ENCODE data around the gene SUMF2. TPM values are rescaled to one million over a fixed set of nuclear protein-coding genes. Genes with fewer than 3 reads are reported as not detected.
"Not testable (repeated sequence)": the region's sequence is repeated elsewhere in the genome, so short reads cannot be mapped to it uniquely, and the experiment has no call there.

SUMF2 gene
- total RNA-seq, 2 donors from 2014 or later: 90.7 to 103 TPM

DNA sequence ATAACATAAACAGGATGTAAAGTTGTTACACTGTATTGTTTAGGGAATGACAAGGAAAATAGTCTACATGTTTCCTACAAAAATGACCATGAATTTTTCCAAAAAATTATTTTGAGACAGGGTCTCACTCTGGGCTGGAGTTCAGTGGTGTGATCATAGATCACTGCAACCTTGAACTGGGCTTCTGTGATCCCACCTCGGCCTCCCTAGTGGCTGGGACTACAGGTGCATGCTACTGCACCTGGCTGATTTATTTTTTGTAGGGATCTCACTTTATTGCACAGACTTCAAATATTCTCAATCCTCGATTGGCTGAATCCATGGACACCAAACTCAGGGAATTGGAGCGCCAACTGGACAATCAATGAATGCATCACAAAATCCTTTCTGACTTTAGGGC lies 35.6 kb downstream of the SUMF2 start:
- H3K27me3 ChIP-seq: no peaks in the 10 kb centered on the region
- DNase-seq: no peak
- intact Hi-C loops (cut with DNase I): no loop called here
- no peaks in the 10 kb centered on the region for H3K9me3 ChIP-seq
- no peak overlapping the region for H3K9ac ChIP-seq (ENCODE audit: low read depth in 2 of 2, low read length in 2 of 2)
- H3K4me3 ChIP-seq: no peak overlapping the region
- H3K27ac ChIP-seq: no peak overlapping the region
- H3K36me3 ChIP-seq: peaks cover 21% of the 10 kb centered on the region
- TF ChIP-seq, protein P1, sequence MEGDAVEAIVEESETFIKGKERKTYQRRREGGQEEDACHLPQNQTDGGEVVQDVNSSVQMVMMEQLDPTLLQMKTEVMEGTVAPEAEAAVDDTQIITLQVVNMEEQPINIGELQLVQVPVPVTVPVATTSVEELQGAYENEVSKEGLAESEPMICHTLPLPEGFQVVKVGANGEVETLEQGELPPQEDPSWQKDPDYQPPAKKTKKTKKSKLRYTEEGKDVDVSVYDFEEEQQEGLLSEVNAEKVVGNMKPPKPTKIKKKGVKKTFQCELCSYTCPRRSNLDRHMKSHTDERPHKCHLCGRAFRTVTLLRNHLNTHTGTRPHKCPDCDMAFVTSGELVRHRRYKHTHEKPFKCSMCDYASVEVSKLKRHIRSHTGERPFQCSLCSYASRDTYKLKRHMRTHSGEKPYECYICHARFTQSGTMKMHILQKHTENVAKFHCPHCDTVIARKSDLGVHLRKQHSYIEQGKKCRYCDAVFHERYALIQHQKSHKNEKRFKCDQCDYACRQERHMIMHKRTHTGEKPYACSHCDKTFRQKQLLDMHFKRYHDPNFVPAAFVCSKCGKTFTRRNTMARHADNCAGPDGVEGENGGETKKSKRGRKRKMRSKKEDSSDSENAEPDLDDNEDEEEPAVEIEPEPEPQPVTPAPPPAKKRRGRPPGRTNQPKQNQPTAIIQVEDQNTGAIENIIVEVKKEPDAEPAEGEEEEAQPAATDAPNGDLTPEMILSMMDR (IDR thresholded peaks at IDR 0.05): no peak
- no peaks in the 10 kb centered on the region for H3K4me1 ChIP-seq

DNA sequence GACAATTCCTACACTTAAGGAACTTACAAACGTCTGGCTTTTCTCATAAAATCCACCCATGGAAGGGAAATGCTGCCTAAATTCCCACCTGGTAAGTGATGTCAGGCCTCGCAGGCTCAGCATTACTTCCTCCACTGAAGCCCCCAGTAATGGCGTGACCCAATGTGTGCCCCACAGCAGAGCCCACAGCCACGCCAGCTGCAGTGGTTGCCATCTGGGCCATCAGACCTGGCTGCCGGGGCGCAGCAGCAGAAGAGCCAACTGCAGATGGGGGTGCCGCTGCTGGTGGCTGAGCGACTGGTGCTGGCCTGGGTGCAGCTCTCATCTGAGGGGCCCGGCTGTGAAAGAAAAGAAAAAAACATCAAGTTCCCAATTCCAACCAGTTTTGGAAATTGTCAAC lies 40.1 kb downstream of the SUMF2 start:
- DNase-seq; H3K27me3 ChIP-seq; H3K4me3 ChIP-seq; H3K9ac ChIP-seq (ENCODE audit: low read depth in 2 of 2, low read length in 2 of 2); H3K27ac ChIP-seq; intact Hi-C loops (cut with DNase I); H3K9me3 ChIP-seq; H3K4me1 ChIP-seq: not testable (repeated sequence)
- peaks cover 21% of the 10 kb centered on the region for H3K36me3 ChIP-seq

DNA sequence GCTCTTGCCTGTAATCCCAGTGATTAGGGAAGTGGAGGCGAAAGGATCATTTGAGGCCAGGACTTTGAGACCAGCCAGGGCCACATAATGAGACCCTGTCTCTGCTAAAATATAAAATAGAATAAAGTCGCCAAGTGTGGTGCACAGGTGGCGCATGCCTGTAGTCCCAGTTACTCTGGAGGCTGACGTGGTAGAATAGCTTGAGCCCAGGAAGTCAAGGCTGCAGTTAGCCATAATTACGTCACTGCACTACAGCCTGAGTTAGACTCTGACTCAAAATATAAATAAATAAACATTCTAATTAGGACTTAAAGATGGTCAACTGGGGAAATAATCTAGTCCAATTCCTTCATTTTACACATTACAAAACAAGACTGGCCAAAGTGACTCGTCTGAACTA lies 41.4 kb downstream of the SUMF2 start:
- TF ChIP-seq, protein P1 (IDR thresholded peaks at IDR 0.05): no peak
- Histone ChIP-seq H3K27me3 (no peaks in the 10 kb centered on the region), H3K4me1 (no peaks in the 10 kb centered on the region), H3K4me3 (peak overlapping the region; percentile 49), H3K27ac (peak overlapping the region; percentile 90), H3K9ac (ENCODE audit: low read depth in 2 of 2, low read length in 2 of 2) (peak overlapping the region; percentile 85 to 86), H3K9me3 (no peaks in the 10 kb centered on the region), H3K36me3 (peaks cover 21% of the 10 kb centered on the region)
- peak; percentile 36 for DNase-seq
- intact Hi-C loops (cut with DNase I): no loop called here

DNA sequence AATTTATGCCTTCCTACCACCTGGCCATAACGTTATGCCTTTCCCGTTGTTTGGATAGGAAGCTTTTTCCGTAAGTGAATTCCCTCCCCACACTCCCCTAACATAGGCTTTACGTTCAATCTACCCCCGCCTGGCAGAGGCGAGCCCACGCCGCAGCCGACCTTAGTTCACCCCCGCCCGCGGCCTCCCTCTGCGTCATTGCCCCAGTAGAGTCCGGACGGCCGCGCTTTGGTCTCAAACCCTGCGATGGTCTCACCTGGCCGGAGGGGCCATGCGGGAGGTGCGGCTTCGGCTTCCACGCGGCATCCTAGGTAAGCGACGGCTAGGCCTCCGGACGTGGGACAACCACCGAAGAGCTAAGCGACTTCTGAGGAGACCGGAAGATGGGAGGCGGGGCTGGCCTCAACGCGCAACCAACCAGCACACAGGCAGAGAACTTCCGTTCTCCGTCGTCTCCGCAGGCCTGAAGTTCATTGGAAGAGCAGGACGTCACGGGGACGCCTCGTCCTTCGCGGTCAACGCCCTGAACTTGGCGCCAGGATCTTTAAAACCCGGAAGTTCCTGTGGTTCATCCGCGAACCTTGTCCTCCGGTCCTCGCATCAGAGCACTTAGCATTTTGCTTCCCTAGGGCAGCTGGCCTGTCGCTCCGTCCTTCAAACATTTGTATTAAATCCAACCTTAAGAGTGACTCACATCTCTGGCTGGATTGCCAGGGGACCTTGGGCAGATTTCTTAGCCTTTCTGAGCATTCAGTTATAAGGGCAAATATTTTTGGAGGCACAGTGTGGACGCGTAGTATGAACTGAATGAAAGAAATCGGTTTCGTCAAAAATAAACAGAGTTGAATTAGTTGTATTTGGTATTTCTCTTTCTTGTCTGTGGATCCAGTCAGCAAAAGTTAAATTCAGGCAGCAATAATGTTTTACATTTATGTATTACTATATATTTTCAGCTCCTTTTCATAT lies 42.3 kb downstream of the SUMF2 start, which contains the start of gene CHCHD2:
Gene CHCHD2 (minus strand): TSS at position 369 of the 966 bp plus-strand sequence. CDS start 63 bp downstream, at position 306.
- H3K4me1 ChIP-seq: no peaks in the 10 kb centered on the region
- H3K36me3 ChIP-seq: peaks cover 12% of the 10 kb centered on the region
- H3K9ac ChIP-seq (ENCODE audit: low read depth in 2 of 2, low read length in 2 of 2): peak within 1 kb of the TSS; percentile 85 to 86
- H3K27me3 ChIP-seq: no peaks in the 10 kb centered on the region
- H3K27ac ChIP-seq: peak within 1 kb of the TSS; percentile 90
- DNase-seq: peak; percentile 97
- no peaks in the 10 kb centered on the region for H3K9me3 ChIP-seq
- intact Hi-C loops (cut with DNase I): no loop called here
- peak within 1 kb of the TSS; percentile 49 for H3K4me3 ChIP-seq
- TF ChIP-seq, protein P1 (IDR thresholded peaks at IDR 0.05): no peak

DNA sequence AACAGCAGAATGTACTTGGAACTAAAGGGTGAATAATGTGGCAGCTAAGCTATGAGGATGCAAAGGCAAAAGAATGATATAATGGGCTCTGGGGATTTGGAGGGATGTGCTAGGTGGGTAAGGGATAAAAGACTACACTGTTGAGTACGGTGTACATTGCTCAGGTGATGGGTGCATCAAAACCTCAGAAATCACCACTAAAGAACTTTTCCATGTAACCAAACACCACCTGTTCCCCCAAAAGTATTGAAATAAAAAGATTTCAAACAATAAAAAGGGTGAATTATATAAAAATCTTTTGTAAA lies 43.8 kb downstream of the SUMF2 start:
- Histone ChIP-seq H3K36me3 (peaks cover 5% of the 10 kb centered on the region), H3K4me3 (no peak overlapping the region), H3K9me3 (no peaks in the 10 kb centered on the region), H3K27me3 (no peaks in the 10 kb centered on the region), H3K9ac (ENCODE audit: low read depth in 2 of 2, low read length in 2 of 2) (no peak overlapping the region), H3K4me1 (no peaks in the 10 kb centered on the region), H3K27ac (no peak overlapping the region)
- no peak for DNase-seq
- intact Hi-C loops (cut with DNase I): no loop called here
- TF ChIP-seq, protein P1 (IDR thresholded peaks at IDR 0.05): no peak

DNA sequence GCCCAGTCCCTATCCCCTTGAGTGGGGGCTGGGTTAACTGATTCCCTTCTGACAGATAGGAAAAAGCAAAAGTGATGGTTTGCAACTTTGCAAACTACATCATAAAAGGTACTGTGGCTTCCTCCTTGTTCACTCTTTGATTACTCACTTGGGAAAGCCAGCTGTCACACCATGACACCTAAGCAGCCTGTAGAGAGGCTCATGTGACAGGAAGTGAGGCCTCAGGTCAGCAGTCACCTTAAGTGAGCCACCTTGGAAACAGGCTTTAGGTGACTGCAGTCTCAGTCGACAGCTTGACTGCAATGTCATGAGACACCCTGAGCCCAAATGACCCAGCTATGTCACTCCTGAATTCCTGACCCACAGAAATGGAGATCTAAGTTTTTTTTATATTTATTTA lies 46.5 kb downstream of the SUMF2 start:
- TF ChIP-seq, protein P1 (IDR thresholded peaks at IDR 0.05): no peak

DNA sequence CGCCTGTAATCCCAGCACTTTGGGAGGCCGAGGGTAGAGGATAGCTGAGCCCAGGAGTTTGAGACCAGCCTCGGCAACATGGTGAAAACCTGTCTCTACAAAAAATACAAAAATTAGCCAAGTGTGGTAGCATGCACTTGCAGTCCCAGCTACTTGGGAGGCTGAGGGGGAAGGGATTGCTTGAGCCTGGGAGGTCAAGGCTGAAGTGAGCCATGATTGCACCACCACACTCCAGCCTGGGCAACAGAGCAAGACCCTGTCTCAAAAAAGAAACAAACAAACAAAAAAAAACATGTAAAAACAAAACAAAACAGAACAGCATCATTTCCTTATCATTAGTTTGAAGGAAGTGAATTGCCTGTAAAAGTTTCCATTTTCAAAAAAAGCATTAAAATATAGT lies 48.2 kb downstream of the SUMF2 start:
- H3K9ac ChIP-seq (ENCODE audit: low read depth in 2 of 2, low read length in 2 of 2); H3K27ac ChIP-seq: not testable (repeated sequence)

More for the DNA sequence above, 46.5 kb downstream of the SUMF2 start:
- DNase-seq: no peak
- H3K9ac ChIP-seq (ENCODE audit: low read depth in 2 of 2, low read length in 2 of 2): no peak overlapping the region
- intact Hi-C loops (cut with DNase I): no loop called here
- H3K4me1 ChIP-seq: no peaks in the 10 kb centered on the region
- H3K9me3 ChIP-seq: no peaks in the 10 kb centered on the region
- no peak overlapping the region for H3K4me3 ChIP-seq
- no peak overlapping the region for H3K27ac ChIP-seq
- no peaks in the 10 kb centered on the region for H3K27me3 ChIP-seq
- no peaks in the 10 kb centered on the region for H3K36me3 ChIP-seq

More for the DNA sequence above, 48.2 kb downstream of the SUMF2 start:
- DNase-seq; H3K4me3 ChIP-seq; H3K36me3 ChIP-seq; intact Hi-C loops (cut with DNase I); H3K9me3 ChIP-seq; H3K27me3 ChIP-seq; H3K4me1 ChIP-seq: not testable (repeated sequence)

All from colonic mucosa (tissue), 4 donors.